Astrocyte (in vitro differentiated cells and primary cell): ENCODE results near the gene FBXO3. TPM values are rescaled to one million over a fixed set of nuclear protein-coding genes. Genes with fewer than 3 reads are reported as not detected.
A peak's percentile ranks its signal among the peaks of the same experiment; 100 is the strongest.

Source experiments
- DNase-seq: peaks from one replicate; pipeline ENCODE4 v3.0.0-alpha.2; 2010; ENCODE audit warnings: low read depth
- FAIRE-seq: peaks from 2 replicates; lab custom pipeline; 2011; peaks lifted over from hg19 to GRCh38; lab: Jason Lieb, UNC
- H2AFZ ChIP-seq: 2 replicates; pipeline ENCODE4 v1.6.0; 2012; ENCODE audit warnings: low read depth, low read length, inconsistent platforms
- H3K27ac ChIP-seq: 2 replicates; pipeline ENCODE4 v1.5.1; 2011; ENCODE audit warnings: low read depth, low read length, inconsistent platforms
- H3K27me3 ChIP-seq: 2 replicates; pipeline ENCODE4 v1.6.0; 2011; ENCODE audit warnings: low read length, inconsistent platforms; ENCODE audit not compliant: insufficient read depth
- H3K36me3 ChIP-seq: 2 replicates; pipeline ENCODE4 v1.5.1; 2011; ENCODE audit warnings: low read length, inconsistent platforms; ENCODE audit not compliant: insufficient read depth
- H3K4me1 ChIP-seq: 2 replicates; pipeline ENCODE4 v1.5.1; 2011; ENCODE audit warnings: low read length, inconsistent platforms; ENCODE audit not compliant: insufficient read depth
- H3K4me2 ChIP-seq: 2 replicates; pipeline ENCODE4 v1.6.0; 2012; ENCODE audit warnings: low read length, inconsistent platforms
- H3K4me3 ChIP-seq: 2 replicates; pipeline ENCODE4 v1.5.1; 2011; ENCODE audit warnings: low read depth, mild to moderate bottlenecking, low read length, inconsistent platforms; ENCODE audit not compliant: insufficient read depth
- H3K79me2 ChIP-seq: 2 replicates; pipeline ENCODE4 v1.6.0; 2012; ENCODE audit warnings: mild to moderate bottlenecking, low read length, inconsistent platforms; ENCODE audit not compliant: insufficient read depth
- H3K9ac ChIP-seq: 2 replicates; pipeline ENCODE4 v1.6.0; 2012; ENCODE audit warnings: mild to moderate bottlenecking, low read length, inconsistent platforms
- H3K9me3 ChIP-seq: 2 replicates; pipeline ENCODE4 v1.5.1; 2012; ENCODE audit warnings: low read depth, mild to moderate bottlenecking, low read length, inconsistent platforms; ENCODE audit not compliant: insufficient read depth
- H4K20me1 ChIP-seq: 2 replicates; pipeline ENCODE4 v1.6.0; 2012; ENCODE audit warnings: low read length, inconsistent platforms; ENCODE audit not compliant: insufficient read depth
- H3K27ac Mint-ChIP-seq: one replicate; pipeline ENCODE4 v1.8.0; 2021; ENCODE audit warnings: mild to moderate bottlenecking, mixed read lengths; ENCODE audit not compliant: unreplicated experiment
- H3K27me3 Mint-ChIP-seq: one replicate; pipeline ENCODE4 v1.8.0; 2021; ENCODE audit warnings: low read depth, mixed read lengths; ENCODE audit not compliant: unreplicated experiment
- H3K36me3 Mint-ChIP-seq: one replicate; pipeline ENCODE4 v1.8.0; 2021; ENCODE audit warnings: low read depth, mixed read lengths; ENCODE audit not compliant: unreplicated experiment
- H3K4me1 Mint-ChIP-seq: one replicate; pipeline ENCODE4 v1.8.0; 2021; ENCODE audit warnings: low read depth, mixed read lengths; ENCODE audit not compliant: unreplicated experiment
- H3K4me3 Mint-ChIP-seq: one replicate; pipeline ENCODE4 v1.8.0; 2021; ENCODE audit warnings: mild to moderate bottlenecking, moderate library complexity, mixed read lengths; ENCODE audit not compliant: unreplicated experiment
- H3K9me3 Mint-ChIP-seq: one replicate; pipeline ENCODE4 v1.8.0; 2021; ENCODE audit warnings: mild to moderate bottlenecking, mixed read lengths; ENCODE audit not compliant: unreplicated experiment
- EZH2 ChIP-seq: IDR thresholded peaks from 2 replicates; pipeline ENCODE4 v1.6.1; 2012; ENCODE audit warnings: mild to moderate bottlenecking, low read length, inconsistent platforms; ENCODE audit not compliant: insufficient read depth
- total RNA-seq: library from RNA; stranded (reverse); gene quantifications from 2 replicates; pipeline ENCODE4 v1.2.1, GENCODE V29; 2021
- TF ChIP-seq, protein P1 (sequence below): IDR thresholded peaks from 2 replicates; pipeline ENCODE4 v1.5.1; 2011; ENCODE audit warnings: low read depth, mild to moderate bottlenecking, inconsistent platforms, low read length, moderate library complexity; ENCODE audit not compliant: insufficient read depth

Gene FBXO3
- total RNA-seq, 1 donor from 2014 or later, result 23.5 TPM

DNA sequence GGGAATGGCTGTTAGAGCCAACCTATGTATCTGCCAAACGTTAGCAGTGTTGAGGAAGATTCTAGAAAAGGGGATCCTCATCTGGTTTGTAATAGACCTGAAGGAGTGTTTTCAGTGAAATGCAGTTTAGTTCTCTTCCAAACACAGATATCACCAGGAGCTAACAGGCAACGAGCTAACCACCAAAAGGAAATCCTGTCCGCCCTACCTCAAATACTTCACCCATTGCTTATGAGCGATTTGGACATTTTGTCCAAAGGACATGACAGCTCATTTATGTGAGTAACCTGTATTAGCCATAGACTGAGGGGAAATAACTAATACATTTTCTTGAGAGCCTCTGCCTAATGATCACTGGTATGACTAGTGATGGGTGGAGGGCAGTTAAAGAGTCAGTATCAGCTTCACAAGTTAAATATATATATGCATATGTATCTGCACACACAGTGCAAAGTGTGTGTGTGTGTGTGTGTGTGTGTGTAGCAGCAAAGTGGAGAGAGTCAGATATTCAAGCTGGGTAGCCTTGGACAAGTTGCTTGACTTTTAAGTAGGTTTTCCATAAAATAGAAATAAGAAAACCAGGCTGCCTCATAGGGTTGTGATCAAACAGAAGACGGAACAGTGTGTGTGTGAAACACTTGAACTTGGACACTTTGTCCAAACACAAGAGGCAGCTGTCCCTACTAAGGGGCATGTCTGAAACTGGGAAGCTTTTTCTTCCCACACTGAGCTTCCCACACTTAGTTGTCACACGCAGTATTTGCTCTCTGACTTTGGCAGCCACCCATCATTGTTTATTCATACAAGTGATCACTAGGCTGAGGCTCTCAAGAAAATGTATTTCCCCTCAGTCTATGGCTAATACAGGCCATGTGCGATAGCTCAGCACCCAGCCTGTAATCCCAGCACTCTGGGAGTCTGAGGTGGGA, 72.8 kb downstream of the FBXO3 start:
- Histone ChIP-seq H3K79me2 (peaks cover 3% of the 10 kb centered on the region), H3K36me3 (peaks cover 19% of the 10 kb centered on the region), H3K4me2 (peak overlapping the region; percentile 77), H3K4me3 (peak overlapping the region; percentile 25), H3K27me3 (no peaks in the 10 kb centered on the region), H2AFZ (no peak overlapping the region), H3K9ac (peak overlapping the region; percentile 80), H3K27ac (peak overlapping the region; percentile 91), H4K20me1 (no peaks in the 10 kb centered on the region), H3K4me1 (peaks cover 56% of the 10 kb centered on the region), H3K9me3 (no peaks in the 10 kb centered on the region)
- Mint-ChIP-seq H3K4me3 (peak overlapping the region; percentile 83), H3K36me3 (peaks cover 5% of the 10 kb centered on the region), H3K9me3 (no peaks in the 10 kb centered on the region), H3K4me1 (peaks cover 32% of the 10 kb centered on the region), H3K27me3 (no peaks in the 10 kb centered on the region), H3K27ac (peak overlapping the region; percentile 95)
- FAIRE-seq (no peak), DNase-seq (peak; percentile 76)
- TF ChIP-seq, protein P1, sequence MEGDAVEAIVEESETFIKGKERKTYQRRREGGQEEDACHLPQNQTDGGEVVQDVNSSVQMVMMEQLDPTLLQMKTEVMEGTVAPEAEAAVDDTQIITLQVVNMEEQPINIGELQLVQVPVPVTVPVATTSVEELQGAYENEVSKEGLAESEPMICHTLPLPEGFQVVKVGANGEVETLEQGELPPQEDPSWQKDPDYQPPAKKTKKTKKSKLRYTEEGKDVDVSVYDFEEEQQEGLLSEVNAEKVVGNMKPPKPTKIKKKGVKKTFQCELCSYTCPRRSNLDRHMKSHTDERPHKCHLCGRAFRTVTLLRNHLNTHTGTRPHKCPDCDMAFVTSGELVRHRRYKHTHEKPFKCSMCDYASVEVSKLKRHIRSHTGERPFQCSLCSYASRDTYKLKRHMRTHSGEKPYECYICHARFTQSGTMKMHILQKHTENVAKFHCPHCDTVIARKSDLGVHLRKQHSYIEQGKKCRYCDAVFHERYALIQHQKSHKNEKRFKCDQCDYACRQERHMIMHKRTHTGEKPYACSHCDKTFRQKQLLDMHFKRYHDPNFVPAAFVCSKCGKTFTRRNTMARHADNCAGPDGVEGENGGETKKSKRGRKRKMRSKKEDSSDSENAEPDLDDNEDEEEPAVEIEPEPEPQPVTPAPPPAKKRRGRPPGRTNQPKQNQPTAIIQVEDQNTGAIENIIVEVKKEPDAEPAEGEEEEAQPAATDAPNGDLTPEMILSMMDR, result no peak
- no peak for TF ChIP-seq EZH2

GRCh38 chr11:33700502-33701271, 73.6 kb downstream of the FBXO3 start, which contains the start of gene C11orf91:
Gene C11orf91, minus strand, starts transcription at chr11:33700826. Its CDS starts 86 bp downstream, at chr11:33700740.
- Histone ChIP-seq H3K4me1 (peaks cover 58% of the 10 kb centered on the region), H3K36me3 (peaks cover 10% of the 10 kb centered on the region), H3K9ac (peak within 1 kb of the TSS; percentile 80), H3K79me2 (peaks cover 3% of the 10 kb centered on the region), H2AFZ (no peak within 1 kb of the TSS), H3K4me2 (peak within 1 kb of the TSS; percentile 77), H3K4me3 (peak within 1 kb of the TSS; percentile 25), H3K27me3 (no peaks in the 10 kb centered on the region), H4K20me1 (no peaks in the 10 kb centered on the region), H3K9me3 (no peaks in the 10 kb centered on the region), H3K27ac (peak within 1 kb of the TSS; percentile 91)
- H3K27ac Mint-ChIP-seq, result peak within 1 kb of the TSS; percentile 95
- no peaks in the 10 kb centered on the region for H3K9me3 Mint-ChIP-seq
- no peak for TF ChIP-seq EZH2
- TF ChIP-seq, protein P1, result no peak
- H3K4me1 Mint-ChIP-seq, result peaks cover 35% of the 10 kb centered on the region
- FAIRE-seq (no peak), DNase-seq (peak; percentile 87)
- H3K27me3 Mint-ChIP-seq, result no peaks in the 10 kb centered on the region
- H3K4me3 Mint-ChIP-seq, result peak within 1 kb of the TSS; percentile 83
- peaks cover 3% of the 10 kb centered on the region for H3K36me3 Mint-ChIP-seq
